ENCODE measurements around the gene NMNAT3.

Gene NMNAT3

GRCh38 chr3:139577909-139578308 lies 99.9 kb downstream of the NMNAT3 start (continued):
- no peak for TF ChIP-seq PPARA (CRISPR knock-in tag; IDR thresholded peaks at IDR 0.05; ENCODE audit: borderline replicate concordance)
- no peak for TF ChIP-seq TOX (CRISPR knock-in tag; IDR thresholded peaks at IDR 0.05; ENCODE audit: borderline replicate concordance)
- no peak for TF ChIP-seq ZC3H10 (CRISPR knock-in tag; IDR thresholded peaks at IDR 0.05)
- TF ChIP-seq OSR1 (CRISPR knock-in tag; IDR thresholded peaks at IDR 0.05): no peak
- TF ChIP-seq, protein P1, sequence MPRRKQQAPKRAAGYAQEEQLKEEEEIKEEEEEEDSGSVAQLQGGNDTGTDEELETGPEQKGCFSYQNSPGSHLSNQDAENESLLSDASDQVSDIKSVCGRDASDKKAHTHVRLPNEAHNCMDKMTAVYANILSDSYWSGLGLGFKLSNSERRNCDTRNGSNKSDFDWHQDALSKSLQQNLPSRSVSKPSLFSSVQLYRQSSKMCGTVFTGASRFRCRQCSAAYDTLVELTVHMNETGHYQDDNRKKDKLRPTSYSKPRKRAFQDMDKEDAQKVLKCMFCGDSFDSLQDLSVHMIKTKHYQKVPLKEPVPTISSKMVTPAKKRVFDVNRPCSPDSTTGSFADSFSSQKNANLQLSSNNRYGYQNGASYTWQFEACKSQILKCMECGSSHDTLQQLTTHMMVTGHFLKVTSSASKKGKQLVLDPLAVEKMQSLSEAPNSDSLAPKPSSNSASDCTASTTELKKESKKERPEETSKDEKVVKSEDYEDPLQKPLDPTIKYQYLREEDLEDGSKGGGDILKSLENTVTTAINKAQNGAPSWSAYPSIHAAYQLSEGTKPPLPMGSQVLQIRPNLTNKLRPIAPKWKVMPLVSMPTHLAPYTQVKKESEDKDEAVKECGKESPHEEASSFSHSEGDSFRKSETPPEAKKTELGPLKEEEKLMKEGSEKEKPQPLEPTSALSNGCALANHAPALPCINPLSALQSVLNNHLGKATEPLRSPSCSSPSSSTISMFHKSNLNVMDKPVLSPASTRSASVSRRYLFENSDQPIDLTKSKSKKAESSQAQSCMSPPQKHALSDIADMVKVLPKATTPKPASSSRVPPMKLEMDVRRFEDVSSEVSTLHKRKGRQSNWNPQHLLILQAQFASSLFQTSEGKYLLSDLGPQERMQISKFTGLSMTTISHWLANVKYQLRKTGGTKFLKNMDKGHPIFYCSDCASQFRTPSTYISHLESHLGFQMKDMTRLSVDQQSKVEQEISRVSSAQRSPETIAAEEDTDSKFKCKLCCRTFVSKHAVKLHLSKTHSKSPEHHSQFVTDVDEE (CRISPR knock-in tag; IDR thresholded peaks at IDR 0.05): no peak

DNA sequence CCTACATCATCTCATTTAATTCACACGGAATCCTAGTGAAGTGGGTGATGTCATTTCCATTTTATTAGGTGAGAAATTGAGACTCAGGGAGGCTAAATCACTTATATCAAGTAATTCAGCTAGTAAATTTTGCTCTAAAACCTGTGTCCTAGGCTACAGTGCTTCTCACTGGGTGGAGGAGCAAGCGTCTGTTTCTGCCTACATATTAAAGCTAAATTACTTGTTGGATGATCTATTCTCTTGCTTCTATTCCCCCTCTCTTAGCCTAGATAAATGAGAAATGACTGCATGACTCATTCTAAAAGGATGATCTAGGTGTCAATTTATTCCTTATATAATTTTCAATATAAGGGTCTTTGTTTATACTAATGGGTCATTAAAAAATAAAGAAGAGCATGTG lies 100.4 kb downstream of the NMNAT3 start:
- no peak for ATAC-seq
- TF ChIP-seq, protein P1 (CRISPR knock-in tag; IDR thresholded peaks at IDR 0.05): no peak
- TF ChIP-seq GLIS3 (CRISPR knock-in tag; IDR thresholded peaks at IDR 0.05) (no peak), ZC3H10 (CRISPR knock-in tag; IDR thresholded peaks at IDR 0.05) (no peak), ESRRG (CRISPR knock-in tag; IDR thresholded peaks at IDR 0.05) (no peak), ISL1 (CRISPR knock-in tag; IDR thresholded peaks at IDR 0.05) (no peak), ZNF70 (CRISPR knock-in tag; IDR thresholded peaks at IDR 0.05) (no peak), ZFP3 (CRISPR knock-in tag; IDR thresholded peaks at IDR 0.05) (no peak), TCF4 (CRISPR knock-in tag; IDR thresholded peaks at IDR 0.05; ENCODE audit: borderline replicate concordance) (no peak), SNAI2 (CRISPR knock-in tag; IDR thresholded peaks at IDR 0.05) (no peak)
- TF ChIP-seq, protein P2, sequence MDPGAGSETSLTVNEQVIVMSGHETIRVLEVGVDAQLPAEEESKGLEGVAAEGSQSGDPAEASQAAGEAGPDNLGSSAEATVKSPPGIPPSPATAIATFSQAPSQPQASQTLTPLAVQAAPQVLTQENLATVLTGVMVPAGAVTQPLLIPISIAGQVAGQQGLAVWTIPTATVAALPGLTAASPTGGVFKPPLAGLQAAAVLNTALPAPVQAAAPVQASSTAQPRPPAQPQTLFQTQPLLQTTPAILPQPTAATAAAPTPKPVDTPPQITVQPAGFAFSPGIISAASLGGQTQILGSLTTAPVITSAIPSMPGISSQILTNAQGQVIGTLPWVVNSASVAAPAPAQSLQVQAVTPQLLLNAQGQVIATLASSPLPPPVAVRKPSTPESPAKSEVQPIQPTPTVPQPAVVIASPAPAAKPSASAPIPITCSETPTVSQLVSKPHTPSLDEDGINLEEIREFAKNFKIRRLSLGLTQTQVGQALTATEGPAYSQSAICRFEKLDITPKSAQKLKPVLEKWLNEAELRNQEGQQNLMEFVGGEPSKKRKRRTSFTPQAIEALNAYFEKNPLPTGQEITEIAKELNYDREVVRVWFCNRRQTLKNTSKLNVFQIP (CRISPR knock-in tag; IDR thresholded peaks at IDR 0.05; ENCODE audit: borderline replicate concordance, low read depth): no peak

GRCh38 chr3:139574026-139574947 lies 103.5 kb downstream of the NMNAT3 start:
- ATAC-seq: no peak
- TF ChIP-seq SNAI2 (CRISPR knock-in tag; IDR thresholded peaks at IDR 0.05): no peak
- TF ChIP-seq RARB (CRISPR knock-in tag; IDR thresholded peaks at IDR 0.05): no peak
- TF ChIP-seq TCF4 (CRISPR knock-in tag; IDR thresholded peaks at IDR 0.05; ENCODE audit: borderline replicate concordance): peak; percentile 14; the same call in 1 of the 2 replicates
- no peak for TF ChIP-seq ZNF8 (CRISPR knock-in tag; IDR thresholded peaks at IDR 0.05)

DNA sequence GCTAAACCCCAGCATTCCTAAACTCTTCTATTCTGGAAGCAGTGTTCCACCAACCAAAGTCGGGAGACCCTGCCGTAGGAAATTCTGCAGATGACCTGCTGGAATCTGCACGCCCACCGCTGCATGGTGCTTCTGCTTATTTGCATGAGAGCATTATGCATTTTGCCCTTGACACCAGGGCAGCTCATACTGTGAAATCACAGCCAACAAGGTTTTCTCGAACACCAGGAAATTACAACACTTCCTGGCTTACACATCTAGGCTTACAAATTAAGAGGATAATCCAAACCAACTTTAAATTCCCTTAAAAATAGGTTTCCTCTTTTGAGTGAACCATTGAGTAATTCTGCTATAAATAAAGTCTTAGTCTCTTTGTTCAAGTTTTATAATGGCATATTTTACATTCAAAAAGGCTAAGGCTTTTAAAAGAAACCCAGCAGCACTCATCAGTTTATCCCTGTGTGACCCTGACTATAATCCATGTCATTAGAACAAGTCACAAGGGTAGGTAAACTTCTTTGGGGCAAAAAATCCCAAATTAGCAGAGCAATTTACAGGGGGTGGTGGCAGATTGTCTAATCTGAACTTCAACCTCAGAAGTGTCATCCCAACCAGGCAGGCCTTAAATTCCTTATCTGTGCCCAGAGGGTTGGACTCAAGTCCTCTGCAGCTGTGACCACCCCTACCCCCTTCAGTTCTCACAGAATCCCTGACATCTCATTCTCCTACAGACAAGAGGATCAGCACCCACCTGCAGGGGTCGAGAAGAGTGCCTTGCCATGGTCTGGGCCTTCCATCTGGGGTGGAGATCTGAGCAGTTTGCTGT lies 104.7 kb downstream of the NMNAT3 start:
- no peak for ATAC-seq

More for the DNA sequence above, 104.7 kb downstream of the NMNAT3 start:
- TF ChIP-seq, protein P1 (CRISPR knock-in tag; IDR thresholded peaks at IDR 0.05): no peak
- TF ChIP-seq TOX (CRISPR knock-in tag; IDR thresholded peaks at IDR 0.05; ENCODE audit: borderline replicate concordance) (no peak), TCF4 (CRISPR knock-in tag; IDR thresholded peaks at IDR 0.05; ENCODE audit: borderline replicate concordance) (no peak), CSRNP3 (CRISPR knock-in tag; IDR thresholded peaks at IDR 0.05) (no peak), ZFP30 (CRISPR knock-in tag; IDR thresholded peaks at IDR 0.05) (no peak), RARB (CRISPR knock-in tag; IDR thresholded peaks at IDR 0.05) (no peak)
- TF ChIP-seq, protein P2 (CRISPR knock-in tag; IDR thresholded peaks at IDR 0.05; ENCODE audit: borderline replicate concordance, low read depth): no peak

Measured in SK-N-SH treated with all-trans-retinoic acid at 6 μM for 48 hours (cell line).